C4-2B (cell line): ENCODE data around the gene CCDC87.

Source experiments
- ZFX ChIP-seq: fragments of 450-650 bp; IDR thresholded peaks from 2 replicates; pipeline ENCODE4 v1.6.1; 2017
- TF ChIP-seq, protein P1 (sequence below): fragments of 450-650 bp; conservative IDR thresholded peaks from 2 replicates; pipeline ENCODE4 v1.5.1; 2017; ENCODE audit warnings: mild to moderate bottlenecking

DNA sequence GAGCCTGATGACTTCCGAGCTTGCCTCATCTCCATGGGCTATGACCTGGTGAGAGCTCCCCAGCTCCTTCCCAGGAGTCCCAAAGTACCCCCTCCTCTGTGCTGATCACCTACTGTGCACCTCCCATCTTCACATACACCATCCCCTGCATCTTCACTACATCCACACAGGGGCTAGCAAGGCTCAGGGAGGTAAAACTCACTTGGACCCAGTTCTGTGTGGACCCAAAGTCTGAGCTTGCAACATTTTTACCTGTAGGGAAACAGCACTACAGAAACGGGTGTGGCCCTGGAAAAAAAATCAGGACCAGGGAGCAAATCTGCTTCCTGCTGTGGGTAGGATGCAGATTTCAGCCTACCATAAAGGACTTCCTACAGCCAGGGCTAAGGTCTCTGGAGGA lies 30.6 kb downstream of the CCDC87 start:
- TF ChIP-seq, protein P1, sequence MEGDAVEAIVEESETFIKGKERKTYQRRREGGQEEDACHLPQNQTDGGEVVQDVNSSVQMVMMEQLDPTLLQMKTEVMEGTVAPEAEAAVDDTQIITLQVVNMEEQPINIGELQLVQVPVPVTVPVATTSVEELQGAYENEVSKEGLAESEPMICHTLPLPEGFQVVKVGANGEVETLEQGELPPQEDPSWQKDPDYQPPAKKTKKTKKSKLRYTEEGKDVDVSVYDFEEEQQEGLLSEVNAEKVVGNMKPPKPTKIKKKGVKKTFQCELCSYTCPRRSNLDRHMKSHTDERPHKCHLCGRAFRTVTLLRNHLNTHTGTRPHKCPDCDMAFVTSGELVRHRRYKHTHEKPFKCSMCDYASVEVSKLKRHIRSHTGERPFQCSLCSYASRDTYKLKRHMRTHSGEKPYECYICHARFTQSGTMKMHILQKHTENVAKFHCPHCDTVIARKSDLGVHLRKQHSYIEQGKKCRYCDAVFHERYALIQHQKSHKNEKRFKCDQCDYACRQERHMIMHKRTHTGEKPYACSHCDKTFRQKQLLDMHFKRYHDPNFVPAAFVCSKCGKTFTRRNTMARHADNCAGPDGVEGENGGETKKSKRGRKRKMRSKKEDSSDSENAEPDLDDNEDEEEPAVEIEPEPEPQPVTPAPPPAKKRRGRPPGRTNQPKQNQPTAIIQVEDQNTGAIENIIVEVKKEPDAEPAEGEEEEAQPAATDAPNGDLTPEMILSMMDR = no peak
- TF ChIP-seq ZFX = no peak
